Measurements from ENCODE around the gene ZNF280B.

- no peak for TF ChIP-seq CTCF (IDR thresholded peaks at IDR 0.05)
- TF ChIP-seq POLR2A (IDR thresholded peaks at IDR 0.05), result no peak
These were observed 15.0 kb upstream of the ZNF280B start for GRCh38 chr22:22523494-22523893.
